ENCODE measurements around the gene TOMM34. TPM values are rescaled to one million over a fixed set of nuclear protein-coding genes. Genes with fewer than 3 reads are reported as not detected.

Gene TOMM34
- polyA plus RNA-seq, 1 experiment: 31.8 TPM

GRCh38 chr20:44993343-44993742 is 33.1 kb upstream of the TOMM34 start:
- Histone ChIP-seq H3K27ac (ENCODE audit: low read depth, low read length) (no peak overlapping the region), H3K4me3 (ENCODE audit: low read depth, low read length) (no peak overlapping the region), H3K27me3 (ENCODE audit: control insufficient read depth, insufficient read depth, low read length) (no peaks in the 10 kb centered on the region), H3K9me3 (ENCODE audit: control insufficient read depth, insufficient read depth, low read length) (no peaks in the 10 kb centered on the region)
- POLR2A ChIA-PET: no interaction called here
- CTCF ChIA-PET: interaction anchor here (0.7 to 3.0 kb wide), 6 partner anchors 13 to 778 kb away, joined by 3 to 13 read pairs (median 4); no protein-coding TSS in a partner anchor
- TF ChIP-seq CTCF (IDR thresholded peaks at IDR 0.05; ENCODE audit: low read depth, low read length): no peak
- DNase-seq (ENCODE audit: low read depth, low spot score): no peak

- no peak for DNase-seq (ENCODE audit: low read depth, low spot score)
- Histone ChIP-seq H3K9me3 (ENCODE audit: control insufficient read depth, insufficient read depth, low read length) (no peaks in the 10 kb centered on the region), H3K27me3 (ENCODE audit: control insufficient read depth, insufficient read depth, low read length) (no peaks in the 10 kb centered on the region), H3K4me3 (ENCODE audit: low read depth, low read length) (no peak overlapping the region), H3K27ac (ENCODE audit: low read depth, low read length) (no peak overlapping the region)
- POLR2A ChIA-PET: no interaction called here
- TF ChIP-seq CTCF (IDR thresholded peaks at IDR 0.05; ENCODE audit: low read depth, low read length): no peak
- CTCF ChIA-PET: interaction anchor here (0.6 kb wide), 1 partner anchor 609 kb away, joined by 3 read pairs; no protein-coding TSS in a partner anchor
Observed at GRCh38 chr20:44990957-44991356, 30.8 kb upstream of the TOMM34 start.

- CTCF ChIA-PET: interaction anchor here (0.6 to 1.7 kb wide), 2 partner anchors 20 to 608 kb away, joined by 3 to 5 read pairs; no protein-coding TSS in a partner anchor
- DNase-seq (ENCODE audit: low read depth, low spot score): no peak
- POLR2A ChIA-PET: no interaction called here
- H3K4me3 ChIP-seq (ENCODE audit: low read depth, low read length): no peak overlapping the region
- no peak for TF ChIP-seq CTCF (IDR thresholded peaks at IDR 0.05; ENCODE audit: low read depth, low read length)
- no peaks in the 10 kb centered on the region for H3K27me3 ChIP-seq (ENCODE audit: control insufficient read depth, insufficient read depth, low read length)
- no peak overlapping the region for H3K27ac ChIP-seq (ENCODE audit: low read depth, low read length)
- no peaks in the 10 kb centered on the region for H3K9me3 ChIP-seq (ENCODE audit: control insufficient read depth, insufficient read depth, low read length)
Observed at GRCh38 chr20:44990425-44990824, 30.2 kb upstream of the TOMM34 start.

GRCh38 chr20:44988631-44989171 is 28.5 kb upstream of the TOMM34 start:
- CTCF ChIA-PET: interaction anchor here (1.7 kb wide), 1 partner anchor 22 kb away, joined by 5 read pairs; no protein-coding TSS in a partner anchor
- DNase-seq (ENCODE audit: low read depth, low spot score): no peak
- POLR2A ChIA-PET: no interaction called here

More at GRCh38 chr20:44988631-44989171, 28.5 kb upstream of the TOMM34 start:
- Histone ChIP-seq H3K9me3 (ENCODE audit: control insufficient read depth, insufficient read depth, low read length) (no peaks in the 10 kb centered on the region), H3K4me3 (ENCODE audit: low read depth, low read length) (no peak overlapping the region), H3K27me3 (ENCODE audit: control insufficient read depth, insufficient read depth, low read length) (no peaks in the 10 kb centered on the region), H3K27ac (ENCODE audit: low read depth, low read length) (no peak overlapping the region)
- TF ChIP-seq CTCF (IDR thresholded peaks at IDR 0.05; ENCODE audit: low read depth, low read length): no peak

Data from AG04450 (cell line).